SK-N-SH (cell line): ENCODE measurements around the gene GLS. TPM values are rescaled to one million over a fixed set of nuclear protein-coding genes. Genes with fewer than 3 reads are reported as not detected.

Source experiments
- CTCF ChIA-PET: fragments of 300-600, 350-600 bp; formaldehyde crosslinking; extraction: SDS; loops from one replicate; lab custom pipeline; 2021; lab: Yijun Ruan, JAX
- POLR2A ChIA-PET: fragments of 350-600 bp; sonication (Branson Sonifier 250); formaldehyde crosslinking; extraction: SDS; loops from one replicate; lab custom pipeline; 2020; ENCODE audit warnings: antibody characterized with exemption, inconsistent platforms; lab: Yijun Ruan, JAX
- DNase-seq: peaks from one replicate; pipeline ENCODE4 v3.0.0; 2012
- H2AFZ ChIP-seq: fragments of 200-600 bp; sonication (generic); 2 replicates; pipeline ENCODE4 v1.8.1; 2016; ENCODE audit warnings: antibody characterized with exemption, mild to moderate bottlenecking, low read depth
- H3F3A ChIP-seq: fragments of 200-600 bp; sonication (generic); replicated peaks from 2 replicates; pipeline ENCODE3; 2016; ENCODE audit warnings: antibody characterized with exemption, mild to moderate bottlenecking; ENCODE audit not compliant: insufficient read depth
- H3K27ac ChIP-seq, 2 experiments: fragments of 200-500 bp in 1 of 2; fragments of 200-600 bp in 1 of 2; sonication (Bioruptor generic) in 1 of 2; sonication (generic), shearing (Covaris generic) in 1 of 2; 2 replicates each; pipeline versions ENCODE4 v1.5.1 to v1.6.1; 2014 to 2016; ENCODE audit warnings: low read depth in 2 of 2, inconsistent platforms in 1 of 2, low read length in 1 of 2, mild to moderate bottlenecking in 1 of 2, mixed read lengths in 1 of 2
- H3K27me3 ChIP-seq: fragments of 200-600 bp; sonication (generic), shearing (Covaris generic); 2 replicates; pipeline ENCODE4 v1.6.1; 2016; ENCODE audit warnings: mixed run types; ENCODE audit not compliant: insufficient read depth
- H3K36me3 ChIP-seq, 2 experiments: fragments of 200-500 bp in 1 of 2; fragments of 200-600 bp in 1 of 2; sonication (Bioruptor generic) in 1 of 2; sonication (generic) in 1 of 2; replicated peaks in 1 of 2; 2 replicates each; pipeline versions ENCODE3 to v1.5.1; 2014 to 2016; ENCODE audit warnings: low read length in 1 of 2, mild to moderate bottlenecking in 1 of 2; ENCODE audit not compliant: insufficient read depth in 2 of 2, control insufficient read depth in 1 of 2
- H3K4me1 ChIP-seq, 2 experiments: fragments of 200-500 bp in 1 of 2; fragments of 200-600 bp in 1 of 2; sonication (Bioruptor generic) in 1 of 2; sonication (generic), shearing (Covaris generic) in 1 of 2; 2 replicates each; pipeline versions ENCODE4 v1.5.1 to v1.6.1; 2014 to 2016; ENCODE audit warnings: low read depth in 1 of 2, low read length in 1 of 2, mixed run types in 1 of 2; ENCODE audit not compliant: insufficient read depth in 2 of 2, control insufficient read depth in 1 of 2
- H3K4me2 ChIP-seq: fragments of 200-600 bp; sonication (generic), shearing (Covaris generic); 2 replicates; pipeline ENCODE4 v1.6.1; 2017; ENCODE audit warnings: mixed run types
- H3K4me3 ChIP-seq, 2 experiments: fragments of 200-500 bp in 1 of 2; fragments of 200-600 bp in 1 of 2; sonication (Bioruptor generic) in 1 of 2; sonication (generic), shearing (Covaris generic) in 1 of 2; 2 replicates each; pipeline versions ENCODE4 v1.5.1 to v1.8.1; 2014 to 2016; ENCODE audit warnings: low read depth in 2 of 2, inconsistent platforms in 1 of 2, low read length in 1 of 2, mild to moderate bottlenecking in 1 of 2, mixed read lengths in 1 of 2, moderate library complexity in 1 of 2
- H3K79me2 ChIP-seq: fragments of 200-600 bp; sonication (generic); 2 replicates; pipeline ENCODE4 v1.8.1; 2017; ENCODE audit warnings: mild to moderate bottlenecking; ENCODE audit not compliant: insufficient read depth
- H3K9ac ChIP-seq: fragments of 200-600 bp; sonication (generic); 2 replicates; pipeline ENCODE4 v1.6.1; 2017; ENCODE audit warnings: mixed run types
- H3K9me2 ChIP-seq: fragments of 200-600 bp; sonication (generic); 2 replicates; pipeline ENCODE4 v1.6.1; 2017; ENCODE audit warnings: mixed run types
- H3K9me3 ChIP-seq: fragments of 200-600 bp; sonication (generic); 2 replicates; pipeline ENCODE4 v1.6.1; 2017; ENCODE audit warnings: mixed run types, mild to moderate bottlenecking, moderate library complexity
- H4K20me1 ChIP-seq: fragments of 200-600 bp; sonication (generic); 2 replicates; pipeline ENCODE4 v1.6.1; 2017; ENCODE audit warnings: mild to moderate bottlenecking, mixed run types; ENCODE audit not compliant: insufficient read depth
- CHD2 ChIP-seq: fragments of 150-350 bp; IDR thresholded peaks from 2 replicates; pipeline ENCODE4 v1.6.1; 2018; ENCODE audit warnings: low read length; ENCODE audit not compliant: partially characterized antibody
- CTCF ChIP-seq: fragments of 200-600 bp; sonication (generic); IDR thresholded peaks from 2 replicates; pipeline ENCODE4 v1.6.1; 2017; ENCODE audit warnings: antibody characterized with exemption, mild to moderate bottlenecking, moderate library complexity
- ELF1 ChIP-seq: IDR thresholded peaks from 2 replicates; pipeline ENCODE4 v1.4.0; 2012
- EZH2phosphoT487 ChIP-seq: fragments of 200-600 bp; sonication (generic); IDR thresholded peaks from 2 replicates; pipeline ENCODE4 v1.6.1; 2017; ENCODE audit warnings: low read depth, mixed run types, mild to moderate bottlenecking, antibody characterized with exemption, moderate library complexity, borderline replicate concordance
- FOXJ3 ChIP-seq: sonication (generic); formaldehyde crosslinking; IDR thresholded peaks from 2 replicates; pipeline ENCODE4 v1.5.1; 2020; ENCODE audit warnings: mild to moderate bottlenecking, missing genetic modification reagents
- FOXM1 ChIP-seq: IDR thresholded peaks from 2 replicates; pipeline ENCODE4 v1.4.0; 2012; ENCODE audit warnings: low read depth, mild to moderate bottlenecking
- GABPA ChIP-seq: IDR thresholded peaks from 2 replicates; pipeline ENCODE4 v1.4.0; 2012; ENCODE audit warnings: low read depth, mild to moderate bottlenecking
- JUND ChIP-seq: IDR thresholded peaks from 2 replicates; pipeline ENCODE4 v1.4.0; 2012
- MEF2A ChIP-seq: IDR thresholded peaks from 2 replicates; pipeline ENCODE4 v1.4.0; 2012; ENCODE audit warnings: low read depth, borderline replicate concordance
- MXI1 ChIP-seq: IDR thresholded peaks from 2 replicates; pipeline ENCODE4 v1.6.1; 2012; ENCODE audit warnings: mild to moderate bottlenecking, low read depth, low read length, improper control_type of control experiment
- NFIC ChIP-seq: IDR thresholded peaks from 2 replicates; pipeline ENCODE4 v1.4.0; 2012; ENCODE audit warnings: borderline replicate concordance
- NRF1 ChIP-seq: IDR thresholded peaks from 2 replicates; pipeline ENCODE4 v1.6.1; 2012; ENCODE audit warnings: low read depth, mild to moderate bottlenecking, low read length
- POLR2AphosphoS5 ChIP-seq: IDR thresholded peaks from 2 replicates; pipeline ENCODE4 v1.6.1; 2012; ENCODE audit warnings: low read depth, low read length
- RCOR1 ChIP-seq: fragments of 150-350 bp; IDR thresholded peaks from 2 replicates; pipeline ENCODE4 v1.6.1; 2017; ENCODE audit warnings: antibody characterized with exemption, low read length
- REST ChIP-seq: IDR thresholded peaks from 2 replicates; pipeline ENCODE4 v1.6.1; 2012; ENCODE audit warnings: mild to moderate bottlenecking, low read depth, low read length, moderate library complexity
- RFX5 ChIP-seq: IDR thresholded peaks from 2 replicates; pipeline ENCODE4 v1.6.1; 2012; ENCODE audit warnings: mild to moderate bottlenecking, improper control_type of control experiment, low read length
- RXRA ChIP-seq: IDR thresholded peaks from 2 replicates; pipeline ENCODE4 v1.4.0; 2012; ENCODE audit warnings: low read depth, mild to moderate bottlenecking, borderline replicate concordance
- SIN3A ChIP-seq: IDR thresholded peaks from 2 replicates; pipeline ENCODE4 v1.6.1; 2012; ENCODE audit warnings: low read depth, mild to moderate bottlenecking, low read length, moderate library complexity, borderline replicate concordance
- SMC3 ChIP-seq: IDR thresholded peaks from 2 replicates; pipeline ENCODE4 v1.6.1; 2012; ENCODE audit warnings: low read depth, low read length, improper control_type of control experiment
- TAF1 ChIP-seq: IDR thresholded peaks from 2 replicates; pipeline ENCODE4 v1.6.1; 2012; ENCODE audit warnings: low read depth, mild to moderate bottlenecking, low read length, moderate library complexity, borderline replicate concordance
- TCF12 ChIP-seq: IDR thresholded peaks from 2 replicates; pipeline ENCODE4 v1.4.0; 2012
- TEAD4 ChIP-seq: IDR thresholded peaks from 2 replicates; pipeline ENCODE4 v1.4.0; 2012; ENCODE audit warnings: mild to moderate bottlenecking, borderline replicate concordance; ENCODE audit not compliant: insufficient read depth
- USF2 ChIP-seq: fragments of 150-350 bp; IDR thresholded peaks from 2 replicates; pipeline ENCODE4 v1.6.1; 2017; ENCODE audit warnings: antibody characterized with exemption, low read length, low read depth, borderline replicate concordance
- YY1 ChIP-seq: IDR thresholded peaks from 2 replicates; pipeline ENCODE4 v1.4.0; 2012; ENCODE audit warnings: low read depth, mild to moderate bottlenecking
- WGBS: methylation state at CpG from one replicate; pipeline ENCODE4 v1.1.6; 2017; ENCODE audit warnings: low lambda C conversion rate; 5-methylcytosine and 5-hydroxymethylcytosine counted together
- polyA plus RNA-seq, 3 experiments: library from polyadenylated mRNA; depleted of rRNA; stranded (reverse); fragments of >200 nt; gene quantifications; 2 replicates each; pipeline ENCODE4 v1.2.3, GENCODE V29; 2012

GLS gene
- polyA plus RNA-seq, 1 of the 3 experiments (the other 2 are of a cell fraction) = 37.2 TPM

GRCh38 chr2:190836767-190837166 lies 43.9 kb upstream of the GLS start:
- peak overlapping the region; percentile 68; the same call in 1 of the 2 replicates for H3K4me2 ChIP-seq

GRCh38 chr2:190837420-190837819 lies 43.2 kb upstream of the GLS start:
- no peak overlapping the region for H3K4me3 ChIP-seq
- ChIA-PET CTCF (interaction anchor here (4.2 kb wide), 1 partner anchor 14 kb away, joined by 28 read pairs; no protein-coding TSS in a partner anchor), POLR2A (no interaction called here)
- peak overlapping the region; percentile 68 for H3K4me2 ChIP-seq
- H3K9me3 ChIP-seq = no peaks in the 10 kb centered on the region
- H4K20me1 ChIP-seq = no peaks in the 10 kb centered on the region; the same call in 1 of the 2 replicates
- peak overlapping the region; percentile 47; the same call in 1 of the 2 replicates for H3K9ac ChIP-seq
- H3K27ac ChIP-seq = peak overlapping the region; percentile 89 to 93; a peak in 3 of 4 replicates
- no peaks in the 10 kb centered on the region for H3K9me2 ChIP-seq
- DNase-seq = no peak
- H3F3A ChIP-seq = peaks cover 46% of the 10 kb centered on the region
- H2AFZ ChIP-seq = no peak overlapping the region
- no peaks in the 10 kb centered on the region for H3K36me3 ChIP-seq
- H3K79me2 ChIP-seq = no peaks in the 10 kb centered on the region
- H3K27me3 ChIP-seq = no peaks in the 10 kb centered on the region
- peaks cover 2 to 47% of the 10 kb centered on the region in 2 experiments for H3K4me1 ChIP-seq
- TF ChIP-seq RFX5 (no peak), ELF1 (no peak), REST (0 out of 2 replicates have a peak, but pooled peaks have one; percentile 27), MEF2A (no peak; the same call in none of the 2 replicates), TCF12 (peak; percentile 89), USF2 (no peak), RXRA (peak; percentile 57; the same call in 1 of the 2 replicates), TAF1 (no peak), GABPA (no peak; the same call in 1 of the 2 replicates), EZH2phosphoT487 (no peak), RCOR1 (no peak), SMC3 (no peak), NRF1 (no peak), JUND (peak; percentile 73; the same call in 1 of the 2 replicates), MXI1 (no peak), FOXJ3 (no peak), CTCF (no peak), CHD2 (no peak), FOXM1 (peak; percentile 60), TEAD4 (peak; percentile 72), SIN3A (no peak), YY1 (no peak), NFIC (peak; percentile 93)

More at GRCh38 chr2:190836767-190837166, 43.9 kb upstream of the GLS start:
- peaks cover 46% of the 10 kb centered on the region for H3F3A ChIP-seq
- H3K4me3 ChIP-seq = no peak overlapping the region
- 77% methylated on average over 3 of the region's 3 CpGs for WGBS
- no peak overlapping the region; the same call in 1 of the 2 replicates for H3K9ac ChIP-seq
- no peaks in the 10 kb centered on the region; the same call in 1 of the 2 replicates for H4K20me1 ChIP-seq
- no peak for DNase-seq
- no peaks in the 10 kb centered on the region for H3K27me3 ChIP-seq
- no peak overlapping the region for H2AFZ ChIP-seq
- CTCF ChIA-PET = no interaction called here
- no peaks in the 10 kb centered on the region for H3K36me3 ChIP-seq
- no peaks in the 10 kb centered on the region for H3K9me2 ChIP-seq
- H3K27ac ChIP-seq = peak overlapping the region; percentile 89 to 93; a peak in 3 of 4 replicates
- no peaks in the 10 kb centered on the region for H3K9me3 ChIP-seq
- H3K79me2 ChIP-seq = no peaks in the 10 kb centered on the region
- POLR2A ChIA-PET = no interaction called here
- H3K4me1 ChIP-seq = peaks cover 2 to 42% of the 10 kb centered on the region in 2 experiments
- TF ChIP-seq POLR2AphosphoS5 (no peak), SIN3A (no peak)
